ENCODE data around the gene ARHGAP32. TPM values are rescaled to one million over a fixed set of nuclear protein-coding genes. Genes with fewer than 3 reads are reported as not detected.

Gene ARHGAP32
- total and polyA plus RNA-seq, 7 donors, result 9.2 to 20.0 (median 12.0) TPM

DNA sequence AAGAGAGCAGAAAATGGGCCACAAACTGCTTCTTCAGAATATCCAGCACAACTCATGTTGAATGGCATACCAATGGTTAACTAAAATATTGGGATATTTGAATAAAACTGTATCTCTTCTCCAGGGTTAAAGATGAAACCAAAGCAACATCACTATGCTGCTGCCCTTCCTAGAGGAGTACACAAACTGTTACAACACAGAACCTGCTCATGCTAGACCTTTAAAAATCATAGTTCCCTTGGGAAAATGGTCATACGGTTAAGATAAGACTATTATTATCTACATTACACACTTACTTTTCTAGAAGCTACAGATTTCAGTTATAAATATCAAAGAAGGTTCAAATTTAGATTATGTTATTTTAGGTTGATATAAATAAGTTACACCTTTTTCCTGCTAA, 170.8 kb downstream of the ARHGAP32 start:
- intact Hi-C loops (cut with DNase I), result no loop called here
- TF ChIP-seq POLR2AphosphoS5 (IDR thresholded peaks at IDR 0.05), result no peak
- no peak for TF ChIP-seq CTCF (IDR thresholded peaks at IDR 0.05)
- no peak for TF ChIP-seq EP300 (IDR thresholded peaks at IDR 0.05)
- TF ChIP-seq POLR2A (IDR thresholded peaks at IDR 0.05), result no peak
- DNase-seq, result no peak
- Histone ChIP-seq H3K4me1 (peaks cover 0 to 7% (median 0%) of the 10 kb centered on the region in 4 donors), H3K27me3 (no peaks in the 10 kb centered on the region), H3K4me3 (no peak overlapping the region), H3K9me3 (no peaks in the 10 kb centered on the region), H3K27ac (no peak overlapping the region), H3K36me3 (no peaks in the 10 kb centered on the region)
- 11 to 44% methylated on average over 1 of the region's 1 CpG for WGBS, 2 donors

DNA sequence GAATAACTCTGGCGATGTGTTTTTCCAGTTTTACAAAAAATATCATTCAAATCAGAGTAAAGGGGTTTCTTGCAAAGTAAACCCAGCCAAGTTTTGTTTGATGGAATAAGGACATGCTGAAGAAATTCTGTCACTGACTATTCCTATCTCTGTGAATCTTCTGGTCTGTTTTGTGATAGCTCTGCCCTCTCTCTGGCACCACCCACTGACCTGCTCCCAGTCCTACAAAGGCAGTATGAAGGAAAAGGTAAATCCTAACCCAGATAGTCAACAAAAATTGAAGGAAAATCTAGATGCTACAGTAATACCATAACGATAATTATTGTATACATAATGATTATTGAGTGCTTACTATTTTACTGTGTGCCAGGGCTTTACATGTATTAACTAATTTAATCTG, 173.1 kb downstream of the ARHGAP32 start:
- Histone ChIP-seq H3K27me3 (no peaks in the 10 kb centered on the region), H3K36me3 (no peaks in the 10 kb centered on the region), H3K27ac (no peak overlapping the region), H3K4me1 (peaks cover 0 to 7% (median 0%) of the 10 kb centered on the region in 4 donors), H3K9me3 (no peaks in the 10 kb centered on the region), H3K4me3 (no peak overlapping the region)
- no peak for DNase-seq
- WGBS, 2 donors, result 20 to 72% methylated on average over 2 of the region's 2 CpGs
- intact Hi-C loops (cut with DNase I), result no loop called here
- no peak for TF ChIP-seq EP300 (IDR thresholded peaks at IDR 0.05)
- no peak for TF ChIP-seq POLR2A (IDR thresholded peaks at IDR 0.05)
- TF ChIP-seq CTCF (IDR thresholded peaks at IDR 0.05), result no peak
- no peak for TF ChIP-seq POLR2AphosphoS5 (IDR thresholded peaks at IDR 0.05)

DNA sequence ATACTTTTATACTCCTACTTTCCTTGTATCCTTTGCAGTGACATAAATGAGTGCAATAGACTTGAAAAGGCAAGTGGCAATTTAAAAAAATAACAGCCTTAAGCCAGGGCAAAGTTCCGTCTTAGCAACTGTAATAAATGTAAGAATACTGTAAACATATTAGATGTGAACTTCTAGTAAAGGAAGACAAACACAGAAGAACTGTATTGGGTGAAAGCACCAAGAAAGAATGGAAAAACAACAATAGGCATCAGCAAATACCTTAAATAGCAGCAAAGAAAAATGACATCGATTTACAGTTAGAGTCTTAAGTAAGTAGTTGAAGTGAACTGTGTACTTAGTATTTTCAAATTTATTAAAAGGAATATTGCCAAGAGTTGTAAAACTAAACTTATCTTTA, 174.0 kb downstream of the ARHGAP32 start:
- no peak for DNase-seq
- 18 to 64% methylated on average over 2 of the region's 2 CpGs for WGBS, 2 donors
- Histone ChIP-seq H3K4me3 (no peak overlapping the region), H3K9me3 (no peaks in the 10 kb centered on the region), H3K27me3 (no peaks in the 10 kb centered on the region), H3K4me1 (peaks cover 0 to 7% (median 0%) of the 10 kb centered on the region in 4 donors), H3K36me3 (no peaks in the 10 kb centered on the region), H3K27ac (no peak overlapping the region)
- intact Hi-C loops (cut with DNase I), result no loop called here
- no peak for TF ChIP-seq EP300 (IDR thresholded peaks at IDR 0.05)
- TF ChIP-seq POLR2AphosphoS5 (IDR thresholded peaks at IDR 0.05), result no peak
- TF ChIP-seq POLR2A (IDR thresholded peaks at IDR 0.05), result no peak
- no peak for TF ChIP-seq CTCF (IDR thresholded peaks at IDR 0.05)

DNA sequence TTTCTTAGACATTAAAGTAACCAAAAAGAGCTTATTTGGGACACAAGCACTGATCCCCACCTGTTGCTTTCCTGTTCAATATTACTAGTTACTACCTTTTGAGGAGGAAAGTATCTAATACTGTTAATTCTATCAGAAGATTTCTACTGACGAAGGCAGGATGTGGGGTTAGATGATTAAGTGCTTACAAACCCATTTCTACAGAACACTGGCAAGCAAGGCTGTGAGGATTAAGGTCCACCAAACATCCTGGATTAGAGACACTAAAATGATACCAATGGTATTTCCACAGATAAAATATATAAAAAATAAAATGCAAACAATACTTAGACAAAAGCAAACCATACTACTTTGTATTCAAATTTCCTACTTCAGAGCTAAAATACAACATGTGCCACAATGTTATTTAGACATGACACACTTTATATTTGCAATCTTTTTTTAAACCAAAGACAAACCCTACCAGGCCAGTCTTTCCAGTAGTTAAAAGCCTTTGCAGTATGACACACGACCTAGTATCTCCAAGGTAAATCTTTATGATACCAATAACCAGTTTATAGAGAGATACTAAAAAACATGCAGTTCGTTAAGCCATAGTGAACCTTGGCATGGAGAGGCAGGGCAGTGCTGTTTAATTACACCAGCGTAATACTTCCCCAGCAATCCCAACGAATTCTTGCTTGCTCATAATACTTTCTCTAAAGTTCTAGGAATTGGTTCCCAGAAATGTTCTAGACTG, 178.2 kb downstream of the ARHGAP32 start:
- Histone ChIP-seq H3K27ac (no peak overlapping the region), H3K4me3 (no peak overlapping the region), H3K9me3 (no peaks in the 10 kb centered on the region), H3K36me3 (no peaks in the 10 kb centered on the region), H3K27me3 (no peaks in the 10 kb centered on the region), H3K4me1 (peaks cover 0 to 3% (median 0%) of the 10 kb centered on the region in 4 donors)
- DNase-seq, result no peak
- TF ChIP-seq POLR2AphosphoS5 (IDR thresholded peaks at IDR 0.05) (no peak), EP300 (IDR thresholded peaks at IDR 0.05) (no peak), CTCF (IDR thresholded peaks at IDR 0.05) (no peak), POLR2A (IDR thresholded peaks at IDR 0.05) (no peak)
- intact Hi-C loops (cut with DNase I), result no loop called here
- WGBS, 2 donors, result 15 to 57% methylated on average over 5 of the region's 5 CpGs

GRCh38 chr11:129012880-129013279, 179.2 kb downstream of the ARHGAP32 start:
- no peak for TF ChIP-seq POLR2AphosphoS5 (IDR thresholded peaks at IDR 0.05)
- TF ChIP-seq CTCF (IDR thresholded peaks at IDR 0.05), result no peak
- no peak for TF ChIP-seq POLR2A (IDR thresholded peaks at IDR 0.05)
- no peak for TF ChIP-seq EP300 (IDR thresholded peaks at IDR 0.05)
- 20 to 73% methylated on average over 4 of the region's 4 CpGs for WGBS, 2 donors
- intact Hi-C loops (cut with DNase I), result no loop called here

More at GRCh38 chr11:129012880-129013279, 179.2 kb downstream of the ARHGAP32 start:
- no peak overlapping the region for H3K27ac ChIP-seq
- no peaks in the 10 kb centered on the region for H3K4me1 ChIP-seq
- no peak overlapping the region for H3K4me3 ChIP-seq
- no peak for DNase-seq
- no peaks in the 10 kb centered on the region for H3K36me3 ChIP-seq
- no peaks in the 10 kb centered on the region for H3K27me3 ChIP-seq
- no peaks in the 10 kb centered on the region for H3K9me3 ChIP-seq
